DOHH2 (cell line): ENCODE results near the gene HNRNPUL1.
A peak's percentile ranks its signal among the peaks of the same experiment; 100 is the strongest.

Experiments used
- H3F3A ChIP-seq: fragments of 200-600 bp; sonication (generic), shearing (Covaris generic); 2 replicates; pipeline ENCODE4 v1.6.0; 2016; ENCODE audit warnings: antibody characterized with exemption, mild to moderate bottlenecking; ENCODE audit not compliant: control insufficient read depth, insufficient read depth
- H3K27ac ChIP-seq: fragments of 200-600 bp; sonication (generic); 2 replicates; pipeline ENCODE4 v1.5.1; 2014; ENCODE audit warnings: low read depth, mild to moderate bottlenecking, low read length, moderate library complexity
- H3K27me3 ChIP-seq: fragments of 200-600 bp; sonication (generic); 2 replicates; pipeline ENCODE4 v1.6.1; 2014; ENCODE audit warnings: mild to moderate bottlenecking, low read length, mixed read lengths; ENCODE audit not compliant: control insufficient read depth
- H3K36me3 ChIP-seq: fragments of 200-600 bp; sonication (generic); 2 replicates; pipeline ENCODE4 v1.6.1; 2014; ENCODE audit warnings: mild to moderate bottlenecking, low read length, moderate library complexity, mixed read lengths; ENCODE audit not compliant: control insufficient read depth
- H3K4me1 ChIP-seq: fragments of 200-600 bp; sonication (generic); 2 replicates; pipeline ENCODE4 v1.6.1; 2014; ENCODE audit warnings: mild to moderate bottlenecking, low read length, mixed read lengths; ENCODE audit not compliant: control insufficient read depth
- H3K4me2 ChIP-seq: fragments of 200-600 bp; sonication (generic); 2 replicates; pipeline ENCODE4 v1.6.0; 2014; ENCODE audit warnings: mild to moderate bottlenecking, low read length, moderate library complexity
- H3K4me3 ChIP-seq: fragments of 200-600 bp; sonication (generic); 2 replicates; pipeline ENCODE4 v1.5.1; 2014; ENCODE audit warnings: mild to moderate bottlenecking, low read length, mixed read lengths
- H3K79me2 ChIP-seq: fragments of 200-600 bp; sonication (generic); 2 replicates; pipeline ENCODE4 v1.6.1; 2014; ENCODE audit warnings: mild to moderate bottlenecking, low read length, mixed read lengths; ENCODE audit not compliant: control insufficient read depth
- H3K9me2 ChIP-seq: fragments of 200-600 bp; sonication (generic); replicated peaks from 2 replicates; pipeline ENCODE4 v1.6.1; 2014; ENCODE audit warnings: mild to moderate bottlenecking, low read length, mixed read lengths; ENCODE audit not compliant: control insufficient read depth
- H3K9me3 ChIP-seq: fragments of 200-600 bp; sonication (generic); 2 replicates; pipeline ENCODE4 v1.6.1; 2014; ENCODE audit warnings: antibody characterized with exemption, low read length, mixed read lengths; ENCODE audit not compliant: control insufficient read depth, insufficient read depth
- H4K20me1 ChIP-seq: fragments of 200-600 bp; sonication (generic); 2 replicates; pipeline ENCODE4 v1.6.0; 2014; ENCODE audit warnings: low read depth, mild to moderate bottlenecking, antibody characterized with exemption, low read length, moderate library complexity; ENCODE audit not compliant: control insufficient read depth, insufficient read depth
- CTCF ChIP-seq: fragments of 200-600 bp; sonication (generic); IDR thresholded peaks from one replicate; pipeline ENCODE4 v1.5.1; 2014; ENCODE audit warnings: antibody characterized with exemption, mild to moderate bottlenecking, low read depth, low read length; ENCODE audit not compliant: poor library complexity, severe bottlenecking
- EZH2phosphoT487 ChIP-seq: fragments of 200-600 bp; sonication (generic); IDR thresholded peaks from 2 replicates; pipeline ENCODE4 v1.6.1; 2017; ENCODE audit warnings: borderline replicate concordance, mild to moderate bottlenecking, antibody characterized with exemption, low read length, moderate library complexity, mixed read lengths

HNRNPUL1 gene

GRCh38 chr19:41307954-41308449 lies 43.8 kb downstream of the HNRNPUL1 start:
- Histone ChIP-seq H3K9me2 (no peaks in the 10 kb centered on the region), H3K36me3 (peaks cover 63% of the 10 kb centered on the region), H3K27me3 (no peaks in the 10 kb centered on the region), H4K20me1 (no peaks in the 10 kb centered on the region), H3F3A (peaks cover 21% of the 10 kb centered on the region), H3K4me3 (peak overlapping the region; percentile 15), H3K27ac (peak overlapping the region; percentile 63), H3K9me3 (no peaks in the 10 kb centered on the region), H3K4me1 (peaks cover 43% of the 10 kb centered on the region), H3K4me2 (peak overlapping the region; percentile 97), H3K79me2 (peaks cover 42% of the 10 kb centered on the region)
- TF ChIP-seq EZH2phosphoT487 (no peak), CTCF (no peak)

GRCh38 chr19:41308450-41309179 lies 44.4 kb downstream of the HNRNPUL1 start:
- no peaks in the 10 kb centered on the region for H3K27me3 ChIP-seq
- peaks cover 48% of the 10 kb centered on the region for H3K79me2 ChIP-seq
- peak overlapping the region; percentile 63 for H3K27ac ChIP-seq
- peak overlapping the region; percentile 97 for H3K4me3 ChIP-seq
- H3F3A ChIP-seq, result peaks cover 21% of the 10 kb centered on the region
- TF ChIP-seq EZH2phosphoT487 (no peak), CTCF (peak; percentile 99)
- H3K9me3 ChIP-seq, result no peaks in the 10 kb centered on the region
- H3K4me2 ChIP-seq, result peak overlapping the region; percentile 97
- H3K4me1 ChIP-seq, result peaks cover 41% of the 10 kb centered on the region
- no peaks in the 10 kb centered on the region for H3K9me2 ChIP-seq
- peaks cover 63% of the 10 kb centered on the region for H3K36me3 ChIP-seq
- no peaks in the 10 kb centered on the region for H4K20me1 ChIP-seq

GRCh38 chr19:41309180-41310032 lies 45.2 kb downstream of the HNRNPUL1 start:
- Histone ChIP-seq H3K4me2 (peak overlapping the region; percentile 97), H4K20me1 (no peaks in the 10 kb centered on the region), H3K9me3 (no peaks in the 10 kb centered on the region), H3K9me2 (no peaks in the 10 kb centered on the region), H3F3A (peaks cover 21% of the 10 kb centered on the region), H3K27ac (peak overlapping the region; percentile 63), H3K36me3 (peaks cover 61% of the 10 kb centered on the region), H3K4me1 (peaks cover 41% of the 10 kb centered on the region), H3K4me3 (peak overlapping the region; percentile 97), H3K79me2 (peaks cover 51% of the 10 kb centered on the region), H3K27me3 (no peaks in the 10 kb centered on the region)
- no peak for TF ChIP-seq CTCF
- TF ChIP-seq EZH2phosphoT487, result no peak
